Lung (tissue), 12 donors: ENCODE measurements around the gene TMEM44. TPM values are rescaled to one million over a fixed set of nuclear protein-coding genes. Genes with fewer than 3 reads are reported as not detected.

Source experiments
- ATAC-seq: fragments of 200-7000 bp; cut with Tn5 transposase; one replicate; pipeline ENCODE4 v1.9.1; 2020; ENCODE audit warnings: moderate number of reproducible peaks; ENCODE audit not compliant: insufficient read depth, low FRiP score
- DNase-seq, 3 donors: peaks; one replicate each; pipeline ENCODE4 v3.0.0-alpha.2; 2013 to 2017
- H3K27ac ChIP-seq, 2 donors: one replicate each; pipeline ENCODE4 v1.5.1; 2013; ENCODE audit warnings: mild to moderate bottlenecking in 2 of 2, moderate library complexity in 2 of 2, control low read depth in 1 of 2, inconsistent platforms in 1 of 2, low read depth in 1 of 2, low read length in 1 of 2
- H3K27me3 ChIP-seq, 3 donors: one replicate each; pipeline ENCODE4 v1.5.1; 2013; ENCODE audit warnings: low read length in 2 of 3; ENCODE audit not compliant: control insufficient read depth in 3 of 3, insufficient read depth in 3 of 3
- H3K36me3 ChIP-seq, 4 donors: one replicate each; pipeline ENCODE4 v1.5.1; 2013; ENCODE audit warnings: low read length in 4 of 4, mild to moderate bottlenecking in 1 of 4, moderate library complexity in 1 of 4; ENCODE audit not compliant: control insufficient read depth in 4 of 4, insufficient read depth in 4 of 4
- H3K4me1 ChIP-seq, 5 donors: one replicate each; pipeline ENCODE4 v1.5.1; 2013; ENCODE audit warnings: low read length in 5 of 5, mild to moderate bottlenecking in 2 of 5, moderate library complexity in 1 of 5; ENCODE audit not compliant: control insufficient read depth in 5 of 5, insufficient read depth in 5 of 5
- H3K4me3 ChIP-seq: one replicate; pipeline ENCODE4 v1.5.1; 2013; ENCODE audit warnings: mild to moderate bottlenecking, control low read depth, moderate library complexity
- H3K9ac ChIP-seq, 2 donors: one replicate each; pipeline ENCODE4 v1.5.1; 2013; ENCODE audit warnings: low read length in 2 of 2, control low read depth in 1 of 2; ENCODE audit not compliant: insufficient read depth in 1 of 2
- H3K9me3 ChIP-seq, 4 donors: one replicate each; pipeline ENCODE4 v1.5.1; 2013; ENCODE audit warnings: low read length in 3 of 4, mild to moderate bottlenecking in 1 of 4, moderate library complexity in 1 of 4; ENCODE audit not compliant: control insufficient read depth in 4 of 4, insufficient read depth in 3 of 4
- WGBS, 2 donors: extraction: QIAGEN DNeasy Blood & Tissue Kit; methylation state at CpG; one replicate each; pipeline ENCODE4 v1.1.7; 2013; 5-methylcytosine and 5-hydroxymethylcytosine counted together
- polyA plus RNA-seq, 2 donors: library from polyadenylated mRNA; stranded (reverse); fragments of 200-250 nt; gene quantifications; one replicate each; pipeline ENCODE4 v1.2.1, GENCODE V29; 2013
- total RNA-seq, 2 donors: library from RNA; depleted of rRNA in 1 of 2; stranded (reverse); fragments of >200 nt in 1 of 2; gene quantifications; one replicate each; pipeline ENCODE4 v1.2.1, GENCODE V29; 2014 to 2021
- TF ChIP-seq, protein P1 (sequence below): IDR thresholded peaks from 2 replicates; pipeline ENCODE4 v1.5.1; 2012; ENCODE audit warnings: mild to moderate bottlenecking; ENCODE audit errors: control extremely low read depth, extremely low read depth
- donor health status: control.
- donor health status: control.
- donor health status: Bipolar disorder and iron deficiency.
- donor health status: healthy.
- donor health status: DM: yes; HTN: yes; CAD: no.

TMEM44 gene
- total and polyA plus RNA-seq, 4 donors = 10.4 to 23.5 (median 17.1) TPM

GRCh38 chr3:194671900-194672808 lies 38.9 kb upstream of the TMEM44 start, which contains the start of gene LSG1:
Gene LSG1, minus strand, starts transcription at chr3:194672191. Its CDS starts 29 bp downstream, at chr3:194672162.
- H3K27ac ChIP-seq = peak within 1 kb of the TSS; percentile 87 to 89
- peak within 1 kb of the TSS; percentile 98 for H3K4me3 ChIP-seq
- WGBS, 2 donors = 0% methylated on average over 57 of the region's 57 CpGs
- DNase-seq (peak; percentile 95 to 99 (median 99)), ATAC-seq (peak; percentile 97)
- H3K36me3 ChIP-seq = peaks cover 0 to 7% (median 2%) of the 10 kb centered on the region in 4 donors
- peak within 1 kb of the TSS; percentile 78 to 98 for H3K9ac ChIP-seq
- H3K27me3 ChIP-seq = peaks cover 0 to 4% (median 0%) of the 10 kb centered on the region in 3 donors
- no peaks in the 10 kb centered on the region for H3K9me3 ChIP-seq
- TF ChIP-seq, protein P1, sequence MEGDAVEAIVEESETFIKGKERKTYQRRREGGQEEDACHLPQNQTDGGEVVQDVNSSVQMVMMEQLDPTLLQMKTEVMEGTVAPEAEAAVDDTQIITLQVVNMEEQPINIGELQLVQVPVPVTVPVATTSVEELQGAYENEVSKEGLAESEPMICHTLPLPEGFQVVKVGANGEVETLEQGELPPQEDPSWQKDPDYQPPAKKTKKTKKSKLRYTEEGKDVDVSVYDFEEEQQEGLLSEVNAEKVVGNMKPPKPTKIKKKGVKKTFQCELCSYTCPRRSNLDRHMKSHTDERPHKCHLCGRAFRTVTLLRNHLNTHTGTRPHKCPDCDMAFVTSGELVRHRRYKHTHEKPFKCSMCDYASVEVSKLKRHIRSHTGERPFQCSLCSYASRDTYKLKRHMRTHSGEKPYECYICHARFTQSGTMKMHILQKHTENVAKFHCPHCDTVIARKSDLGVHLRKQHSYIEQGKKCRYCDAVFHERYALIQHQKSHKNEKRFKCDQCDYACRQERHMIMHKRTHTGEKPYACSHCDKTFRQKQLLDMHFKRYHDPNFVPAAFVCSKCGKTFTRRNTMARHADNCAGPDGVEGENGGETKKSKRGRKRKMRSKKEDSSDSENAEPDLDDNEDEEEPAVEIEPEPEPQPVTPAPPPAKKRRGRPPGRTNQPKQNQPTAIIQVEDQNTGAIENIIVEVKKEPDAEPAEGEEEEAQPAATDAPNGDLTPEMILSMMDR = no peak
- peaks cover 3 to 14% (median 7%) of the 10 kb centered on the region in 5 donors for H3K4me1 ChIP-seq

- peak in 2 of 3 donors; percentile 32 to 33 for DNase-seq
- H3K9ac ChIP-seq = peak overlapping the region; percentile 78 to 98
- WGBS, 2 donors = 0% methylated on average over 5 of the region's 5 CpGs
- peaks cover 3 to 14% (median 7%) of the 10 kb centered on the region in 5 donors for H3K4me1 ChIP-seq
- peak; percentile 37 for ATAC-seq
- peak overlapping the region; percentile 87 to 89 for H3K27ac ChIP-seq
- H3K36me3 ChIP-seq = peaks cover 0 to 8% (median 2%) of the 10 kb centered on the region in 4 donors
- H3K9me3 ChIP-seq = no peaks in the 10 kb centered on the region
- peaks cover 0 to 4% (median 0%) of the 10 kb centered on the region in 3 donors for H3K27me3 ChIP-seq
- peak overlapping the region; percentile 98 for H3K4me3 ChIP-seq
- TF ChIP-seq, protein P1 = peak; percentile 6
Measured at GRCh38 chr3:194671511-194671899, 38.3 kb upstream of the TMEM44 start.

DNA sequence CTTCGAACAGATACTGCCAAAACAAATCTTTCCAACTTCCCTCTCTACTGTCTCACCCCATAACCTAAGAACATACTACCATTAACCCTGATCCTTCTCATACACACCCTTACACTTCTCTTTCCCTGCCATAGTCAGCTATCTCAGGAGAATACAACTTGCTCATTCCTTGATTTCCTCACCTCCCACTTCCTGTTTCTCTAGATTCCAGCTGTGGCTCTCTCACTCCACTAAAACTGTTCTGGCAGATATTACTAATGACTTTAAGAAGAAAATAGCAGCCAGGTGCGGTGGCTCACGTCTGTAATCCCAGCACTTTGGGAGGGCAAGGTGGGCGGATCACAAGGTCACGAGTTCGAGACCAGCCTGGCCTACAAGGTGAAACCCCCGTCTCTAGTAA lies 34.1 kb upstream of the TMEM44 start:
- no peak for DNase-seq
- TF ChIP-seq, protein P1 = no peak

More for the DNA sequence above, 34.1 kb upstream of the TMEM44 start:
- Histone ChIP-seq H3K4me1 (peaks cover 3 to 10% (median 7%) of the 10 kb centered on the region in 5 donors), H3K27ac (no peak overlapping the region), H3K36me3 (peaks cover 11 to 18% (median 12%) of the 10 kb centered on the region in 4 donors), H3K9me3 (no peaks in the 10 kb centered on the region), H3K27me3 (no peaks in the 10 kb centered on the region), H3K9ac (no peak overlapping the region), H3K4me3 (no peak overlapping the region)
- no peak for ATAC-seq
- WGBS, 2 donors = 77 to 92% methylated on average over 7 of the region's 7 CpGs
